ENCODE measurements around the gene CCL23.
A peak's percentile ranks its signal among the peaks of the same experiment; 100 is the strongest.

Gene CCL23

GRCh38 chr17:35969558-35970380, 48.0 kb downstream of the CCL23 start:
- DNase-seq (ENCODE audit: low read depth), result peak; percentile 4

GRCh38 chr17:35968520-35969054, 49.2 kb downstream of the CCL23 start:
- no peak for DNase-seq (ENCODE audit: low read depth)

- no peak for DNase-seq (ENCODE audit: low read depth)
These were observed 52.5 kb downstream of the CCL23 start for GRCh38 chr17:35965272-35965671.

DNA sequence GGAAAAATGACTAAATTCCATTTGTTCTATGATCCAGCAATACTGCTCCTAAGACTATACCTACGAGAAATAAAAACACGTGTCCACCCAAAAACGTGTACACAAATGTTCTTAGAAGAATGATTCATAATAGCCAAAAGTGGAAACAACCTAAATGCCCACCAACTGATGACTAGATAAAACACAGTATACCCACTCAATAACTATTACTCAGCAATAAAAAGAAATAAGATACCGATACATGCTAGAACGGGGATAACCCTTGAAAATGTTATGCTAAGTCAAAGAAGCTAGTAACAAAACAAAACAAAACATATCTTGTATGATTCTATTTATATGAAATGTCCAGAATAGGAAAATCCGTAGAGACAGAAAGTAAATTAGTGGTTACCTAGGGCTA, 54.1 kb downstream of the CCL23 start:
- no peak for DNase-seq (ENCODE audit: low read depth)

Measured in GM04503 (cell line).